H1 (cell line): Measurements from ENCODE around the gene TRAPPC2L. TPM values are rescaled to one million over a fixed set of nuclear protein-coding genes. Genes with fewer than 3 reads are reported as not detected.
A peak's percentile ranks its signal among the peaks of the same experiment; 100 is the strongest.

Experiments used
- CHD7 ChIP-seq: fragments of 300-600 bp; sonication (generic); IDR thresholded peaks from 2 replicates; pipeline ENCODE4 v1.7.1; 2012; ENCODE audit warnings: low read length, moderate library complexity, mild to moderate bottlenecking, inconsistent platforms; ENCODE audit not compliant: insufficient replicate concordance
- EZH2 ChIP-seq: fragments of 200-600 bp; sonication (generic); IDR thresholded peaks from 2 replicates; pipeline ENCODE4 v1.7.1; 2012; ENCODE audit warnings: low read depth, mild to moderate bottlenecking, moderate library complexity, low read length, inconsistent platforms; ENCODE audit not compliant: severe bottlenecking
- FOSL1 ChIP-seq: IDR thresholded peaks from 2 replicates; pipeline ENCODE4 v1.6.1; 2011; ENCODE audit warnings: mild to moderate bottlenecking, low read depth, low read length, moderate library complexity; ENCODE audit not compliant: insufficient read depth
- GABPA ChIP-seq: IDR thresholded peaks from 2 replicates; pipeline ENCODE4 v1.6.1; 2011; ENCODE audit warnings: mild to moderate bottlenecking, low read length, moderate library complexity, borderline replicate concordance; ENCODE audit not compliant: insufficient read depth
- SIX5 ChIP-seq: IDR thresholded peaks from 2 replicates; pipeline ENCODE4 v1.6.1; 2011; ENCODE audit warnings: mild to moderate bottlenecking, low read depth, low read length
- TAF7 ChIP-seq: optimal IDR thresholded peaks from 2 replicates; pipeline ENCODE3; 2011; ENCODE audit warnings: low read depth, mild to moderate bottlenecking, inconsistent platforms, low read length, moderate library complexity, borderline replicate concordance
- TBP ChIP-seq: IDR thresholded peaks from 2 replicates; pipeline ENCODE4 v1.6.1; 2011; ENCODE audit warnings: low read depth, low read length, improper control_type of control experiment
- TCF12 ChIP-seq: IDR thresholded peaks from 2 replicates; pipeline ENCODE4 v1.6.1; 2011; ENCODE audit warnings: low read depth, mild to moderate bottlenecking, low read length
- USF2 ChIP-seq: IDR thresholded peaks from 2 replicates; pipeline ENCODE4 v1.6.1; 2011; ENCODE audit warnings: low read length, improper control_type of control experiment
- polyA plus RNA-seq, 7 experiments: library from polyadenylated mRNA; depleted of rRNA in 3 of 7; stranded (reverse) in 5 of 7; unstranded in 2 of 7; fragments of >200 nt in 5 of 7; fragments of 200-250 nt in 2 of 7; gene quantifications; 1 replicate in 5 of 7; 2 replicates in 1 of 7; 4 replicates in 1 of 7; pipeline versions ENCODE4 v1.2.1 to v1.2.3, GENCODE V29; 2011 to 2013; ENCODE audit warnings: missing spikeins in 2 of 7, mixed read lengths in 2 of 7
- total RNA-seq: library from RNA; stranded (reverse); fragmentation: NEBNext Ultra II Directional; extraction: Animal tissue kit (Norgen Biotek cat#: 25700); gene quantifications from 2 replicates; pipeline ENCODE4 v1.2.1, GENCODE V29; 2021

Gene TRAPPC2L
- total and polyA plus RNA-seq, 2 of the 8 experiments (the other 6 are each of a cell fraction or from before 2014, with no cell fraction given) = 98.7 to 133 TPM

- peak; percentile 99 for TF ChIP-seq CHD7
- no peak for TF ChIP-seq TCF12
- 0 out of 2 replicates have a peak, but pooled peaks have one; percentile 59 for TF ChIP-seq GABPA
- no peak for TF ChIP-seq EZH2
- no peak for TF ChIP-seq USF2
- no peak for TF ChIP-seq FOSL1
- no peak for TF ChIP-seq TAF7
- peak; percentile 63; the same call in 1 of the 2 replicates for TF ChIP-seq TBP
- no peak for TF ChIP-seq SIX5
These were observed 45.0 kb upstream of the TRAPPC2L start, which contains the start of gene APRT (continued) for GRCh38 chr16:88811769-88812512.
